HG02763 (cell line): Measurements from ENCODE around the gene HMX1.

Experiments used
- ATAC-seq: cut with Tn5 transposase; IDR thresholded peaks from one replicate; pipeline ENCODE4 v1.9.1; 2021; ENCODE audit warnings: mild to moderate bottlenecking, moderate library complexity; ENCODE audit not compliant: unreplicated experiment

The HMX1 gene

GRCh38 chr4:8910100-8910821 lies 38.6 kb upstream of the HMX1 start:
- ATAC-seq, result no peak

DNA sequence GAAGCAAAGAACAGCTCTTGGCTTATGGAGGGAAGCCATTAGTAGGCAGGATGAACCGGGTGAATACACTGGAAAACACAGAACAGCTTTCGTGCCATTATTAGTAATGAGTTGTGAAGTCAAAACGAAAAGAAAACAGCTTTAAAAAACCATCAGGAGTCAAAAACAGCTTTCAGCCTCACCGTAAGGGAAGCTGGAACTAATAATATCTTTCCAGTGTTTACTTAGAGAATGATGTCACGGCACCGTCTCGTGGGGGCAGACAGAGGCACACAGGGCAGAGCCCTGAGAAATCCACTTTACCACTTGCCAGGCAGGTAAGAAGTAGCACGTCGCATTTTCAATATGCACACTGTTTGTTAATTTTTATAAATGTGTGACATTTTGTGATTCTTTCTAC lies 37.9 kb upstream of the HMX1 start:
- ATAC-seq, result no peak

- ATAC-seq, result no peak
Measured at GRCh38 chr4:8908206-8908893, 36.7 kb upstream of the HMX1 start.

DNA sequence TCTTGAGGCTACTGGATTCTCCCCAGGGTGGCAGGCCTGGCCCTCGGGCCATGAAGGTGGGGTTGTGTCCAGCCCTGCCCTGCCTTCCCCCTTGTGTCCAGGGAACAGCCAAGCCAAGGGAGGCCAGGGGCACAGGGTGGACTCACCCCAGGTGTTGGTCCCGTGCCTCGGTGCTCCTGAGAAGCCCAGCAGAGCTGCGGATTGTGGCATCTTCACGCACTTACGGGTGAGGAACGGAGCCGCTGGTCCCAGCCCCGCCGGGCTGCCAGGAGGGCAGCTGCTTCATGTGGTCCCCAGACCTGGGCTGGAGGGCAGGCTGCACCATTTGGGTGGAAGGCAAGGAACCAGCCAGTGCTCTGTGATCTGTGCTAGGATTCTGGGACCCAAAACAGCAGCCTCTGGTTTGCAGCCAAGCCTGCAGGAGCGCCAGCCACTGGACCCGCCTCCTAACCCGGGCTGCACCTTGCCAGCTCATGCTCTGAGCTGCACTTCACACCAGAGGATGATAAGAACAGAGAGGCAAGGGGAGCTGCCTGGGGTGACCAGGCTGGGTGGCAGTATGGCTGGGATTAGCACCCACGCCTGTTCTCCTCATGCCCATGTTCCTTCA lies 36.1 kb upstream of the HMX1 start:
- no peak for ATAC-seq

DNA sequence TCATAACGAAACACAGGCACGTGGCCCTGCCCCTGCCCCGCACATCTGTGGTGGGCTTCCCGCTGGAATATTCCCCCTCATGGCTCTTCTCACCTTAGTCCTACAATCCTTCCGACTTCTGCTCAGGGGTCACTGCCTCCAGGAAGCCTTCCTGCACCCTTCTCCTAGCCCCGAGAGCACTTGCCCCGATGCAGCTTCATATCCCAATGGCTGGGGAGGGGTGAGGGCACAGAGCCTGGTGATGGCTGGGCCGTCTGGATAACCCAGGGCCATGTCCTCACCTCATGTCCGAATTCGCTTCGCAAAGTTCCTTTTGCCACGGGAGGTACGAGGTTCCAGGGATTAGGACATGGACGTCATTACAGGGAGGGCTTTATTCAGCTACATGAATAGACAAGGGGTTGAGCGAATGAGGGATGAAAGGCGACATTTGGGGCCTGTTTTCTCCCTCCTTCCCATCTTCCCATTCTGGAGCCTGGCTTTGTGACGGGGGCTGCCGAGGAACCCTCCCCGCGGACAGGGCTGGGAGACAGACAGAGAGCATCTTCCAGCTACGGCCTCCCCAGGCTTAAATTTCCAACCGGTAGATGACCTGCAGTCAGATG lies 35.5 kb upstream of the HMX1 start:
- ATAC-seq, result no peak

- ATAC-seq, result no peak
Measured at GRCh38 chr4:8906668-8906970, 35.0 kb upstream of the HMX1 start.

DNA sequence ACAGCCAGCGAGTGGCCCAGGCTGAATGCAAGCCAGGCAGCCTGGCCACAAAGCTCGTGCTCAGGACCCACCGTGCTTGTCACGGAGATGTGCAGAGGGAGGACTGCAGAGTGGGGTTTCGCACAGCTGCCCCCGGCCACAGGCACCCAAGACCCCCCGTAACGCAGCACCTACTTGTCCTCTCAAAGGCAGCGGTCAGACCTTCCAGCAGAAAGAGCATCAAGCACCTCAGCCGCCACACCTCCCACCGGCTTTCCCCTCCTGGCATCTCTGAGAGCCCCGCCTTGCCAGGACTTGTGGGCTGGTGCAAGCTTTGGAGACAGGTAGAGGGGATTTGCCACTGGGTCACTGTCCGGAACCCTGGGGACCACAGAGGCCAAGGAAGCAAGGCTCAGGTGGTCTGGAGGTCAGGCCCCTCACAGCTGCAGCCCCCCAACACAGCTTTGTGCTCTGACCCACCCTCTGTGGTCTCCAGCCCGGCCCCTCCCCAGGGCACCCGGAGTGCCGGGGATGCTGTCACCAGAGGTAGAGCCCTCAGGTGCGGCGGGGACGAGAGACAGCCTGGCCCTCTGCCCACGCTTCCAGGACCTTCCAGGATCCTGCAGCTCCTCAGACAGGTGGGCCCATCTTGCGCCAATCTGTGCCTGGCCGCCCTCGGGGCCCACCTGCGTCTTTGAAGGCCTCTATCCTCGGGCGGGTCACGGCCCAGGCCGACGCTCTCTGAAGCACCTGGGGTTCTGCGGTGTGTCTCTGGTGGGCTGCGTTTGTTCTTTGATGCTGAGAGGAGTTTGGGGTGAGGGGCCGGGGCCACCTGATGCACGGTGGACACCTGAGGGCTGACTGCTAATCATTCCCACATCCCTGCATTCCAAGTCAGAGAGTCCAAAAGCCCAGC lies 34.4 kb upstream of the HMX1 start:
- no peak for ATAC-seq

GRCh38 chr4:8905226-8905772 lies 33.7 kb upstream of the HMX1 start:
- no peak for ATAC-seq

DNA sequence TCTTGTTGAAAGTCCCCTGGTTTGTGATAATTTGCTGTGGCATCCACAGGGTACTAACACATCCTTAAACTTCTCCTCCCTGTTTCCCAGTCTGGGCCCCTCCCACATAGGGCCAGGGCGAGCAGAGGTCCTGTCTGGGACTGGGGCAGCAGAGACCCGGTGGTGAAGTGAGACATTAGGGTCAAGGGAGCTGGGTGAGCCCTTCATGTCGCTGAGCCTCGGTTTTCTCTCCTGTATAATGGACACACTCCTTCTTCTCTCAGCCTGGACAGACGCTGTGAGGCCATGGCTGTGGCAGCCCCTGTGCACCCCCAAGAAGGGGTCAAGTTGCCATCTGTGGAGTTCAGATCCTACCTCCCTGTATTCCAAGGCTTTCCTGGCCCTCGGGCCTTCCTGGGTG lies 33.0 kb upstream of the HMX1 start:
- ATAC-seq, result no peak

DNA sequence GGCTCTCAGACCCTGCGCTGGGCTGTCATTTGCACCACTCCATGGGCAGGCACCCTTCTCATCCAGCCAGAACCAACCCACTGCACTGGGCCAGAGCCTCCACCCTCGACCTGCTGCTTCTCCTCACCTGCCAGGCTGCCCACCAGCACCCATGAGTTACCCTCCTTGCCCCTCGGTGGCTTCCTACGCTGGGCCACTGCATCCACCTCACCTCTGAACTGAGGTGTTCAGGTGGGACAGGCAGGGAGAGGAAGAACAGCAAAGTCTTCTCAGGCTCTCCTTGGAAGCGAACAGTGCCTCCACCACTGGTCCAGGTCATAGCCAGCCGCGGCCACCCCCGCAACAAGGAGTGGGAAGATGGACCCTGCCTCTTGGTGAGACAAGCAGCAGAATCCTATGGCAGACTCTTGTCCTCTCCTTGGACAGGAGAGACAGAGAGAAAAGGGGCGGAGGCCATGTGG lies 32.4 kb upstream of the HMX1 start:
- ATAC-seq, result no peak

GRCh38 chr4:8901335-8901734 lies 29.7 kb upstream of the HMX1 start:
- ATAC-seq, result no peak

DNA sequence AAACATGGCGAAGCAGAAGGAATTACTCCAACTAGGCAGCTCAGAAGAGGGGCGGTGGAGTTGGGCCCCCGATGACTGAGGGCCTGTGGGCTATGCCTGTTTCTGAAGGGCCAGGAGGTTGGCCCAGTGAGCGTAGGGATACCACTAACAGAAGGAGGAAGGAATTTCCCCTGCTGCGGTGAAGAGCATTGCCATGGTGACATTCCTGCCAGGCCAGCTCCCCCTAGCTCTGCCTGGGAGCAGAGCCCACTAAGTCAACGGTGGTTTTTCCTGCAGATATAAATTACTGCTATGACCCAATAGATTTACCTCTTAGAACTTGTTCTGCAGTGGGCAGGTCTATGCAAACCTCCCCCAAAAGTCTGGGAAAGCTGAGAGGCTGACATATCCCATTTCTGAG lies 28.9 kb upstream of the HMX1 start:
- ATAC-seq, result no peak

DNA sequence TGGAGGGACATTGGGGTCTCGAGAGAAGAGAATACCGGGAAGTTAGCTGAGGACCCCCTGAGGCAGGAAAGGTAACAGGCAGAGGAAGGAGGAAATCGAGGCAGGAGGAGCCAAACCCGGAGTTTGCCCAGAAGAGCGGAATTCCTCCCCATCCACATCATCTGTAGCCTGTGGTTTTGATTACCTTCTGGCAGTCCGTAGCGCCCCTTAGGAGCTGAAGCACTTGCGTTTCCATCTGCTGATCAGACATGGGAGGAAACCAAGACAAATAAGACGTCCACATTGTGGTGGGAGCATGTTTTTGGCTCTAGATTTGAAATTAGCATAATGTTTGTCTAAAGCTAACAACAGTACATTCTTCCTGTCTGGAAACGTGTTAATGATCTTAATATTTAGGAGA lies 26.8 kb upstream of the HMX1 start:
- ATAC-seq, result no peak

DNA sequence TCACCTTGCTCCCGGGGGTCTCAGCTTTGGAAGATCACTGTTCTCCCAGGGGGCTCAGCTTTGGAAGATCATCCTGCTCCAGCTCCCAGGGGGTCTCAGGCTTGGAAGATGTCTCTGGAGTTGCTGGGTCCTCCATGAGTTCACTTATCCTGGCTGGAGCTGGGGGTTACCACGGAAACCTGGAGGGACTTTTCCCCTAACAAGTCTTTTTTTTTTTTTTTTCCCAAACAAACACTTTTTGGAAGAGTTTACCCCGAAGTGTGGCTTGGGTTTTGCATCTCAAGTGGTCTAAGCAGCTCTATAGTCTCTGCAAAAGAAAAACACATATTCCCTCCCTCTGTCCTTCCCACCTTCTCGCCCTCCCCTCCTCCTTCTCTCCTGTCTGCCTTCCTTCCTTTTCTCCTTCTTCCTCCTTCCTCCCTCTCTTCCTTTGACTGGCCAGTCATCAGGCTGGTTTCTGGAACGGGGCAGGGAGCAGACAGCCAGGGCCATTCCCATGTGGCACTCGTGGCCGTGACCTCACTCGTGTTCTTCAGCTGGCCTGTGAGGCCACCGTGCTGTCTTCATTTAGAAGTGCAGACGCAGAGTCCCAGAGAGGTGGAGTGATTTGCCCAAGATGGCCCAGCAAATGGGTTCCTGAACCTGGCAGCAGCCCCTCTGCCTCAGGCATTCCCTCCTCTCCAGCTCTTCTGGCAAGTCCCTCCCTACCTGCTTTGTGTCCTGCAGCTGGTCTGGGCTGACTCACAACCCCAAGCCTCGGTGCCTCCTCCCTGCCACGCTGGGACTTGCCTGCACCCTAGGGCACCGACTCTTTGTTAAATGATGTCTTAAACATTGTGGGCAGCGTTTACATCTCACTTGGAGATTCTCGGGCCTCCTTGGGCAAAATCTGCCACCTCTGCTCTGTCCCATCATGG lies 25.9 kb upstream of the HMX1 start:
- ATAC-seq, result no peak

DNA sequence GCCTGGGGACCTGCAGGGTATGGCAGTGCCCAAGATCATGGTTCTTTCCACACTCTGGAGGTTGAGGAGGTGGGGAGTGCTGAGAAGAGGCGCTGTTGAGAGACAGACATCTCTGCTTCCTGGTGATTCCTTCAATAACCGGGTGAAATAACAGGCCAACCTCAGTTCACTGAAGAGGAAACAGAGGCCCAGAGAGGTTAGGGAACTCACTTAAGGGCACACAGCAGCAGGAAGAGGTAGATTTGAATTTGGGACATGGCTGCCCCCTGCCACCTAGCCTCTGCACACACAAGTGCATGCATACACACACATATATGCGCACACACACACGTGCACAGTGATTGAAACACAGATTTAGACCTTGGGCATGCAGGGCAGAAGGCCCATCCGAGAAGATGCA lies 24.9 kb upstream of the HMX1 start:
- ATAC-seq, result no peak

GRCh38 chr4:8896071-8896470 lies 24.4 kb upstream of the HMX1 start:
- no peak for ATAC-seq

GRCh38 chr4:8895295-8895694 lies 23.7 kb upstream of the HMX1 start:
- no peak for ATAC-seq

- ATAC-seq, result no peak
Measured at GRCh38 chr4:8894424-8894816, 22.8 kb upstream of the HMX1 start.

GRCh38 chr4:8893624-8894423 lies 22.2 kb upstream of the HMX1 start:
- ATAC-seq, result no peak
